NCI-H69 (cell line): ENCODE data around the gene CASP5.
A peak's percentile ranks its signal among the peaks of the same experiment; 100 is the strongest.
"Not testable (repeated sequence)": the region's sequence is repeated elsewhere in the genome, so short reads cannot be mapped to it uniquely, and the experiment has no call there.

ENCODE experiments used
- DNase-seq: peaks from one replicate; lab custom pipeline; 2025; lab: John Stamatoyannopoulos, UW

Gene CASP5

DNA sequence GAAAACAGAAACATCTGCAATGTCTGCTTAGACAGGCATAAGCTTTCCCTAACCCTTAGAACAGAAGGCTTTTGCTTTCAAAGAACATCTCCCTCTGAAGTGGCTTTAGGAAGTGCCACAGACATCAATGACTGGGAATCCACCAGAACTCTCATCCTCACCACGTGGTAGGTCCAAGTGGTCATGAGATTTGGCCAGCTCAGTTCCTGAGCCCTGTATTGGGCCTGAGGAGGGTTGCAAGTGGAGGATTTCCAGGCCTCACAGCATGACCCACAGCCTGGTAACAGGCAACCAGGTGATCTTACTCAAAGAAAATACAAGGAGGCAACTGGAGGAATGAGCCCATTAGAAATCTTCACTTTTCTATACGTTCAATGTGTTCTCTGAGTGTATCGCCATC, 10.4 kb upstream of the CASP5 start:
- peak; percentile 2 for DNase-seq

DNA sequence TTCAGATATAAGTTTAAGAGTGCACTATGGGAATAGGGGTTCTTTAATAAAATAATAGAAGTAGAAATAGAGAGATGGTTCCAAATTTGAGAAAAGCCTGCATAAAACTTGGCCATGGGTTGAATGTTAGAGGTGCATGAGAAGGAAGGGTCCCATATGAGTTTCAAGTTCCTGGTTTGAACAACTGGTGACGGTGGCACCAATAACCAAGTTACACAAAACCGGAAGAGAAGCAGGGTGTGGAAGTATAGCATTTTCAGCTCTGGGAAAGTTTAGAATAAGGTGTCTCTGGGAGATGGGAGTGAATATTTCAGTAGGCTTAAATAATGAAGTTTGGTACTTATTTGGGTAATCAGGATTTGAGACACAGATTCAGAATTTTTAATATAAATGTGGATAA, 9.5 kb upstream of the CASP5 start:
- DNase-seq = no peak

DNA sequence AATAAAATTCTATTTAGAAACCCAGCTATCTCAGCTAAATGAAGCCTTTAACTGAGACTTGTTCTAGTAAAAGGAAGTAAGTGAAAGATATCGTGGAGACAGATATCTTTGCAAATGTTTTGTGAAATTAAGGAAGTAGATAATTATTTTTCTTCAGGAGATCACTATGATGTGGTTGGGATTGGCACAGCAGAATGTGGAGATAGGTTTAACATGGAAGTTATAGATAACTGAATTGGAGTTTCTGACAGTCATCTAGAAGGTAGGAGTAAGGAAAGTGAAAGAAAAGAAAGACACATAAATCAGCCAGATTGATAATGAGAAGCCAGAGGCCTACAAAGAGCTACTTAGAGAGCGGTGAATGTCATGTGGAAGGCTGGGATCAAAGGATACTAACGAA, 4.7 kb upstream of the CASP5 start:
- DNase-seq = no peak

DNA sequence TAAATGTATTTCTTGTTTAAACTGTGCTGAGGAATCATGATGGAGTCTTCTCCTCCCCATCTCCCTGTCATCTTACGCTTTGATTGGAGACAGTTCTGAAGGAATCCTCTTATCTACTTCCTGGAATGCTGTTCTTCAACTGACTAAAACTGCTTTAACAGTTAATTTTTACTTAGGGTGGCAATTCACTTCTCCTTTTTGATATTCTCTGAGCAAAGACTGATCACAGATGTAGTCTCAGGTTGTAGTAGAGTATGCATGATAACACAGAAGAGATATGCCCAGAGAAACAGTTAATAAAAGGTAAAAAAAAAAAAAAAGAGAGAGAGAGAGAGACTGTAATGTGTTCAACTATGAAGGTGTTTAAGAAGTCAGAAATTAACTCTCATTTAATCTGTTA, 1.4 kb upstream of the CASP5 start:
- DNase-seq = no peak

DNA sequence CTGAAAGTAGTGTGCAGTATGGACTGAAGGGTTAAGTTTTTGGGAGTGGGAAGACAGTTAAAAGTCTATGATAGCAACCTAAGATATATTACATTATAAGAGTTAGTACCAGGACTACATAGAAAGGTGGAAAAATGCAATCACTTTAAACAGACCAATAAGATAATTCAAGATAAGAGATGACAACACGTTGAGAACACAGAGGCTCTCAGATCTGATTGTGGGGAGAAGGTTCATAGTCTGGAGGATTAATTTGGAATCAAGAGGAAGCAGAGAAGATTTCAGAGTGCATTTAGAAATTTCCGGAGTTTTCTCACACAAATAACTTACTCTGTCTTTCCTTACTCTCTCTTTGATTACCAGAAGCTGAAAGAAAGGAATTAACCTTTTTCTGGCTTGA, 441 bp downstream of the CASP5 start:
- no peak for DNase-seq

DNA sequence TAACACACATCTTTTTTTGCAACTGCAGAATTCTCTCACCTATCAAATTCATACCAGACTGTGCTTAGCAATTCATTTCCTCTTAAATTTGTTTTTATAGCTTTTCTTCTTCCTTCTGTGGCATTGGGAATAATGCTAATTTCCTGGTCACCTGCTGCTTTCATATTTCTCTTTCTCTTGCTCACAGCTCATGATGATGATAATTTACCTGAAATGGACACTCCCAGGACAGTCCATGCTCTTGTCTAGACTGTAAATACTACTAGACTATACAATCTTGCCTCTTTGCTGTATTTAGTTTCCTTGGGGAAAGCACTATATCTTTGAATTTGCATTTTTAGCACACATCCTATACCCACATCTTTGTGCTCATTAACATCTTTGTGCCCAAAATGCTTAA, 15.5 kb downstream of the CASP5 start:
- no peak for DNase-seq

DNA sequence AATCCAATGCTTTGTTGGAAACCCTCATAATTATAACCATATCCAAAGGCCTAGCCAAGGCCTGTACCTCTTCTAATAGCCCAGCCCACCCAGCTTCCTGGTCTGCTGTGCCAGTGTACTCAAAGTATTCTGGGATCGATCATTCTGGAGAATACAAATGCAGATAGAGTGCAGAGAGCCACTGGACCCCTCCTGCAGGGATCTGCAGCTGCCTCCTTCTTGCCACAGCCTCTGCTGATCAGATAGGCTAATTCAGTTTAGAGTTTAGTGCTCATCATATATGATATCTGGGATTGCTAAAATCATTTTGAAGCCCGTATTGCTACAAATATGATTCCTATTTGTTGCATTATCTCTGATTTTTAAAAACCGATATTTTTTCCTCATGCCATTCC, 17.5 kb downstream of the CASP5 start:
- DNase-seq = no peak

DNA sequence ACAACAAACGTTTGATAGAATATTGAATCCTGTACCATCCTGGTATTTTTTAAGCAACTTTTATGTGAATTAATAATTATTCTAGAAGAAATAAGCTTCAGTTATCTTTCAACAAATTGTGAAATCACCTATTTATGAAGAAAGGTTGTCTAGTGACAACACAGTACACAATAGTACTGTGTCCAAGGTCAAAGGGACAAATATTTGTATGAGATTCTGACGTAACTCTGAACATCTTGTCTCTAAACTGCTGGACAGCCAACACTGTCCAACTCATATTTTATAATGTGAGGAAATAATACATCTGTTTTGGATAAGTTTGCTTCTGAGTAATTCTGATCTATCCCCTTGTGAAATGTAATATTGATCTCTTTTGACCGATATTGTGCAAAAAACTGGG, 18.9 kb downstream of the CASP5 start:
- DNase-seq = no peak

DNA sequence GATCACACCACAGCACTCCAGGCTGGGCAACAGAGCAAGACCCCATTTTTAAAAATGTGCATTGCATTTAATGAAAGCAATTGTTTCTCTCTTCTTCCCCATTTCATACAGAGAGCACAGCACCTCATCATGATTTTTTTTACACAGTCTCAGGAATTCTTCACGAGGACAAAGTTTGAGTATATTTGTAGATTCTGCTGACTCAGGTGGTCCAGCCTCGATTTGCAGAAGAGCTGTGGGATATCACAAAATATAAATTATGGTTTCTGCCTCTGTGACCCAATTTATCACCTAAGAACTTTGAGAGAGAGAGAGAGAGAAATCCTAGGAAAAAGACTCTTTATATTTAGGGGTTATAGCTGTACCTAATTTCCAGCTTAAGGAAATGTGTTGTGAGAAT, 19.8 kb downstream of the CASP5 start:
- no peak for DNase-seq

DNA sequence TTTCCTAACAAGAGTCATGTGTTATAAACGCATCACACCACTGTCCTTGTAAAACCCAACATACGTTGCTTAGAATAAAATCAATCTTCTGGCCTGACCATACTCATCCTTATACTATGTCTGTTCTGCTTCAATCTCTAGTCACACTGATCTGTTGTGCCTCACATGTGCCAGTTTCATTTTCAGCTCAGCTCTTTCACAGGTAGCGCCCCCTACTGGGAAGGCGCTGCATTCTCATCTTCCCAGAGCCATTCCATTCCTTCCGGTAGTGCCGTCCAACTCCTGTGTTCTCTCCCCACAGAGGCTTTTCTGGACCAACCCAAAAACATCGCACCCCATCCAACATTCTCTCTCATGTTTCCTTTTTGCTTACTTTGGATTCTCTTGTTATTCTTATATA, 22.2 kb downstream of the CASP5 start:
- peak; percentile 10 for DNase-seq

DNA sequence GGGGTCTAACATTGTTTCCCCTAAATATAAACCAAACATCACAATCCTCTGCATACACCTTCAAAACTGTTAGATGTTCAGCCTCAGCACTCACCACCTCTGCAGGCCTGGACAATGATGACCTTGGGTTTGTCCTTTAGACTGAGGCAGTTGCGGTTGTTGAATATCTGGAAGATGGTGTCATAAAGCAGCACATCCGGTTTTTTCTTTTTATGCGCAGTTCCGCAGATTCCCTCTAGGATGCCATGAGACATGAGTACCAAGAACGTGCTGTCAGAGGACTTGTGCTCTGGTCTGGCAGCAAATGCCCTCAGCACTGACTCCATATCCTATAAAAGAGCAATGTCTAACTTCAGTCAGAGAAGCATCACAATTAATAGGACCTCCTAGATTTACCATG, 22.8 kb downstream of the CASP5 start:
- DNase-seq = no peak

DNA sequence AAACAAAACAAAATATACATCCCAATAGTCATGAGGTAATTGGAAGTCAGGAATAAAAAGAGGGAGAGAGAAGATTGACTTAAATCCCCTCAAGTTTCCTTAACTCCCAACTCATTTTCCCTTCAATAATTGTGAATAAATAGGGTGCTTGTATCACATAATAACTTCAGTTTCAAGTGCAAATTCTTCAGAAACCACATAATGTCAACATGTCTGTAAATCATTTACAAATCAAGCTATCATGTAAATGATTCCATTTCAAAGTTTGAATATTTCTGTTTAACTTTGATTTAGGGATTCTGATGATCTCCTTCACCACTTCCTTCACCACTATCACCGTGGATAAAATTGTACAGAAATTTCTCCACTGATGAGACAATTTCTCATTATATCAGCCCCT, 23.2 kb downstream of the CASP5 start:
- DNase-seq = no peak

DNA sequence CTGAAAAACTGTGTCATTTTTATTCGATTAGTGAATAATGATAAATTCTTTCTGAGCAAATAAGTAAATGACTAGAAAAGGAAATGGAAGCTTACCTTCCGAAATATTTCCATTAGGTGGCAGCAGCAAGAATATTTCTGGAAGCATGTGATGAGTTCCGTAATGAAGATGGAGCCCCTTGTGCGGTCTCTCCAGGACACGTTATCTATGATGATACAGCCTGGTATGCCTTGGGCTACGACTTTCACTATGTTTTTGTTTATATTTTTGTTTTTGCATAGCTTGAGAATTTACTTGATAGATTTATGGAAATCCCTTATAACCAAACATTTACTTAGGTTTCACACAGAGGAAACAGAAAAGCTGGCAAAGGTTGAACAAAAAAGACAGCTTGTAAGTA, 25.7 kb downstream of the CASP5 start:
- DNase-seq = no peak

DNA sequence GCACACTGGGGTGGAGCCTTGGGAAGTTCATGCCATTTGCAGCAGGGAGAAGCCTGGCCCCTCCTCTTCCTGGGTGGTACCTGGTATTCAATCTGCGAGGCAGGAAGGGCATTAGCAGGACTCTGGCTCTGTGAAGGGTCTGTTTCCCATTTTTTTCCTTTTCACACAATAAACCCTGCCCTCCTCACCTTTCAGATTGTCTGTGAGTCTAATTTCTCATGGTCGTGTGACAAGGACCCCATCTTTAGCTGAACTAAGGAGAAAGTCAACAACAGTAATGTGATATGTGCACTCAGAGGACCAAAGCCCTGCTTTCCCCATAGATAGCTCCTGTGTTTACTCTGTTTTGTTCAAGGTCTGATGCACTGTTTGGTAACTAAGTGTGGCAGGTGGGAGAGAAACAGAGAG, 28.0 kb downstream of the CASP5 start:
- peak; percentile 14 for DNase-seq

DNA sequence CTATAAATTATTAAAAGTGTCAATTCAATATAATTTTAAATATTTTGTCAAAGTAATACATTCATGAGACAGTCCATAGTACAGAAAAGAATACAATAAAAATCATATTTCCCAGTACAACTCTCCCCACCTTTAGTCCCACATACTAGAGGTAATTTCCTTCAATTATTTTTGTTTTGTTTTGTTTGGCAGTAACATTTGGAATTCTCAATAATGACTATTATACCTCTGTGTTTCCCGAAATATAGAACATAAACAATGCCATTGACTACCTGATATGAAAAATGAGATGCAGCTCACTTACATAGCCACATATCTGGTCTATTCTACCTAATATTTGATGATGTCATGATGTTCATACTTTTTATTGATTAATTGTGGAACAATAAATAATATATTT, 30.2 kb downstream of the CASP5 start:
- no peak for DNase-seq

DNA sequence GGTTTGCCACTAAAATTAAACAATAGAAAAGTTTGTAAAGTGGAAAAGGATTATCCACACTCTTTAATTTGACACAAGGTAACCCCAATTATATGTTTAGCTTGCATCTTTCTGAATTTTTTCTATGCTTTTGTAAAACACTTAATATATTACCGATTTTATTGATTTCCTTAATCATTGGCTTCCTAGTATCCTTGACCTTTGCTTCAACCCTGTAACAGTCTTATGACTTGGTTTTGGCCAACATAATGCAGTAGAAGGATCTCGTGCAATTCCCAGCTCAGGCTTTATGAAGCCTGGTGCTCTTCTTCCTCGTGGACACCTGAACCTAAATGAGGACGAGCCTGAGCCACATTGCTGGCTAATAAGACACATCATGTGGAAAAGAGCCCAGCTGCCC, 31.0 kb downstream of the CASP5 start:
- no peak for DNase-seq

DNA sequence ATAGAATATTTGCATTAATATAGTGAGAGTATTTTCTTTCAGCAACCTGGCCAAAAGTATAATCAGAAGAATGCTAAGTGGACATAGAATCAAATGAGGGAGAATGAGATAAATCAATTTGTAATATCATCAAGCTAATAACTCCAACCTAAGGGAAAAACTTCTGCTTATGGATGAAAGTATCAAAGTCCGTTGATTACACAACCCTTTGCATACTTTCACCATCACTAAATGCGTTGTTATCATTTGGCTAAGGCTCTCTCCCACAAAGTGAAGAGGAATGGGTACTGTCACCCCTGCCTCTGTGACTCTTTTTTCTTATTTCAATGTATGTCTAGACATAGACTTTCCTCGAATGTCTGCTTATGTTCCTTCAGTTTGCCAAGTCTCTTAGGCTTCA, 38.2 kb downstream of the CASP5 start:
- DNase-seq = no peak

DNA sequence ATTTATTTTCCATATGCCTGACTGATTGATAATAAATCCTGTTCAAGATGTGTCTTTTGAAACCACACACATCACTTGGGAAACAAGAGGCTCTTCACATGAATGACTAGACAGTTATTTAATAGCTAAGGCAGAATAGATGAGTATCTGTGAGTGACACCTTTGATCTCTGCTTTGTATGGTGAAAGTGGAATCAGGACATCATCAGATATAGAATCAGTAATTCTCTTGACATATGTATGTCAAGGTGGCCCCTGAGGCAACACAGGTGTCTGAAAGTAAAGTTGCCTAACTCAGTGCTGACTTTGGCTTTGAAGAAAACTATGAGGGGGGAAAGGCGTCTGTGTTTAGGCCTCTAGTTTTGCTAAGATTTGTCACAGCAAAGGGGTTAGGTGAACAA, 43.1 kb downstream of the CASP5 start:
- no peak for DNase-seq

DNA sequence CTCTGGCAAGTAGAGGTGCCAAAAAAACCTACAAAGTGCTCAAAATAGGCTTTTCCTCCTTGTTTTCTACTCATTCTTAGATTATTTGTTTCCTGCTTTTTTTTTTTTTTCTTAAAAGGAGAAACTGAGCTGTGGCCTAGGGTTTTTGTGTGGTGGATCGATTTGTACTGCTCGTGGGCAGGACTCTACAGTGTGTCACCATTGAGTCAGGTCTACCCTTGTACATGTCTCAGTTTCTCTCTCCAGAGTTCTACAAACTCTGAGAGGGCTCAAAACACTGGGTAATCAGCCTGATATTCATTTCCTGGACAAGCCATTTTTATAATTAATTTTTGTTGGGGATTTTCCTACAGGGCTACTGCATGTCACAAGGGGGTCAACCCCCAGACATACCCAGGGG, 49.4 kb downstream of the CASP5 start:
- no peak for DNase-seq

DNA sequence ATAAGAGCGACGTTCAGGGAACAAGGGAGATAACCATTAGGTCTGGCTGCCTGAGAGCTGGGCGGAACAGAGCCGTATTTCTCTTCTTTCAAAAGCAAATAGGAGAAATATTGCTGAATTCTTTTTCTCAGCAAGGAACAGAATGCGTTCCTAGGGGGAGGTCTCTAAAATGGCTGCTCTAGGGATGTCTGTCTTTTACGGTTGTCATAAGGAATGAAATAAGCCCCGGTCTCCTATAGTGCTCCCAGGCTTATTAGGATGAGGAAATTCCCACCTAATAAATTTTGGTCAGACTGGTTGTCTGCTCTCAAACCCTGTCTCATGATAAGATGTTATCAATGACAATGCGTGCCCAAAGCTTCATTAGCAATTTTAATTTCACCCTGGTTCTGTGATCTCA, 50.0 kb downstream of the CASP5 start:
- DNase-seq = not testable (repeated sequence)

DNA sequence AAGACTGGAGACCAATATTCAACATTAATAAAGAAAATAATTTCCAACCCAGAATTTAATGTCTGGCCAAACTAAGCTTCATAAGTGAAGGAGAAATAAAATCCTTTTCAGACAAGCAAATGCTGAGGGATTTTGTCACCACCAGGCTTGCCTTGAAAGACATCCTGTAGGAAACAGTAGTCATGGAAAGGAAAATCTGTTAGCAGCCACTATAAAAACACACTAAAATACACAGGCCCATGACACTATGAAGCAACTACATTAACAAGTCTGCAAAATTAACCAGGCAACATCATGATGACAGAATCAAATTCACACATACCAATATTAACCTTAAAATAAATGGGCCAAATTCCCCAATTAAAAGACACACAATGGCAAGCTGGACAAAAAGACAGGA, 52.2 kb downstream of the CASP5 start:
- no peak for DNase-seq

DNA sequence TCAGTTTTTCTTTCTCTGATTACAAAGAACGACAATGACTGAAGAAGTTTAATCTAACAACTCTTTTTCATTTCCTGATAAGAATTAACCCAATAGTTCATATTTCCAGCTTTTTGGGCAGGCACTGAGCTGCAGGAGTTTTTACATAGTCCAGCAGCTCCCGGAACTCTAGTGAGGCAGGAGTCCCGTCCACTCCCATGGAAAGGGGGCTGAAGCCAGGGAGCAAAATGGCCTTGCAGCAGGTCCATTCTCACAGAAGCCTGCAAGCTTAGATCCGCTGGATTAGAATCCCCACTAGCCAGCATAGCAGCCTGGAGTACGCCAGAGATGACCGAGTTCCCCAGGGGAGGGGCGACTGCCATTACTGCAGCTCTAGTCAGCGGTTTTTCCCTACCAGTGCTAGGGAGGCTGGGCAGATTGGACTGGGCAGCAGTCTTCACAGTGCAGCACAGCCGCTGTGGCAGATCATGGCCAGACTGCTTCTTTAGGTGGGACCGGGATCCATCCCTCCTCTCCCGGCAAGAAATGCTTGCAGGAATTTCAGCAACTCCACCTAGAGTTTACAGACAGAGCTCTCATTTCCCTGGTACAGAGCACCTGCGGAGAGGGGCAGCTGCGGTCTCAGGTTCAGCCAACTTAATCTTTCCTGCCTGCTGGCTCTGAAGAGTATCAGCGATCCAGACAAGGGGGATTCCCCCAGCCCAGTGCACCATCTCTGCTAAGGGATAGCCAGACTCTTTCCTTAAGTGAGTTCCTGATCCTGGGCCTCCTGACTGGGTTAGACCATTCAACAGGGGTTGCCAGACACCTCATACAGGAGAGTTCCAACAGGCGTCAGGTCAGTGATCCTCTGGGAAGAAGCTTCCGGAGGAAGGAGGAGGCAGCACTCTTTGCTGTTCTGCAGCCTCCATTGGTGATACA, 53.9 kb downstream of the CASP5 start:
- peak; percentile 6 for DNase-seq

DNA sequence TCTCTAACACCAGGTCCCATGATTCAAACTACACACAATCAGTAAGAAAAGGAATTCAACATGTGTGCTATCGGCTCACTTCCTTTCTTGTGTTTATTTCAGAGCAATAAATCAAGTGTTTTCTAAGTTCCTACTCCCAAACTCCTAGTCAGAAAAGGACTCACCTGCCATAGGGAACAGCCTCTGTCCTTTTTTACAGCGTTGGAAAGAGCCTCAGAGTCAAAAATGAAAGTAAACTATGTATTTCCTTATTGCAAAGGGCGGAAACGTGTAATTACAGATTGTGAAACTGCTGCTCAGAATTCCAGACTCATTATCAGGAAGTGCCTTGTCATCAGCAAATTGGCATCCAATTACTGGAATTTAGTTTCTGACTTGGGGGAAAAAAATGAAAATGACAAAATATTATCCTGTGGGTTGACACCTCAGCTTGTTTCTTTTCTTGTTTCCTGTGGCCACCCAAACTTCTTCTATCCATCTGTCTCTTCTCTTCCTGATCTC, 54.6 kb downstream of the CASP5 start, which contains the start of gene CASP4:
Gene CASP4, minus strand, starts transcription at position 220 of the 501 bp plus-strand sequence. Its CDS starts 49 bp downstream, at position 171.
- peak; percentile 45 for DNase-seq
